ENCODE measurements around the gene BRPF1.

- TF ChIP-seq CTCF (IDR thresholded peaks at IDR 0.05) (no peak), POLR2A (IDR thresholded peaks at IDR 0.05) (no peak)
Observed at GRCh38 chr3:9727041-9727595, 4.4 kb upstream of the BRPF1 start.

Data from uterus (tissue), 2 donors.